ENCODE results near the gene NGB.

The NGB gene

GRCh38 chr14:77259025-77259715 lies 11.8 kb downstream of the NGB start:
- H3K4me1 ChIP-seq (ENCODE audit: control insufficient read depth, low read length), result no peaks in the 10 kb centered on the region
- H3K9me3 ChIP-seq (ENCODE audit: control insufficient read depth, insufficient read depth, low read length), result no peaks in the 10 kb centered on the region
- no peak overlapping the region for H3K27ac ChIP-seq (ENCODE audit: low read depth, low read length)
- no peaks in the 10 kb centered on the region for H3K27me3 ChIP-seq (ENCODE audit: control insufficient read depth, low read length)
- H3K4me2 ChIP-seq (ENCODE audit: low read length), result no peak overlapping the region
- H3K4me3 ChIP-seq (ENCODE audit: low read length), result no peak overlapping the region
- H3K36me3 ChIP-seq (ENCODE audit: control insufficient read depth, low read length), result no peaks in the 10 kb centered on the region
- no peaks in the 10 kb centered on the region for H3K9me2 ChIP-seq (replicated peaks; ENCODE audit: control insufficient read depth, low read length)
- no peaks in the 10 kb centered on the region for H4K20me1 ChIP-seq (ENCODE audit: control insufficient read depth, insufficient read depth, low read depth, low read length)
- H3F3A ChIP-seq (ENCODE audit: control insufficient read depth, insufficient read depth), result no peaks in the 10 kb centered on the region
- TF ChIP-seq, protein P1, sequence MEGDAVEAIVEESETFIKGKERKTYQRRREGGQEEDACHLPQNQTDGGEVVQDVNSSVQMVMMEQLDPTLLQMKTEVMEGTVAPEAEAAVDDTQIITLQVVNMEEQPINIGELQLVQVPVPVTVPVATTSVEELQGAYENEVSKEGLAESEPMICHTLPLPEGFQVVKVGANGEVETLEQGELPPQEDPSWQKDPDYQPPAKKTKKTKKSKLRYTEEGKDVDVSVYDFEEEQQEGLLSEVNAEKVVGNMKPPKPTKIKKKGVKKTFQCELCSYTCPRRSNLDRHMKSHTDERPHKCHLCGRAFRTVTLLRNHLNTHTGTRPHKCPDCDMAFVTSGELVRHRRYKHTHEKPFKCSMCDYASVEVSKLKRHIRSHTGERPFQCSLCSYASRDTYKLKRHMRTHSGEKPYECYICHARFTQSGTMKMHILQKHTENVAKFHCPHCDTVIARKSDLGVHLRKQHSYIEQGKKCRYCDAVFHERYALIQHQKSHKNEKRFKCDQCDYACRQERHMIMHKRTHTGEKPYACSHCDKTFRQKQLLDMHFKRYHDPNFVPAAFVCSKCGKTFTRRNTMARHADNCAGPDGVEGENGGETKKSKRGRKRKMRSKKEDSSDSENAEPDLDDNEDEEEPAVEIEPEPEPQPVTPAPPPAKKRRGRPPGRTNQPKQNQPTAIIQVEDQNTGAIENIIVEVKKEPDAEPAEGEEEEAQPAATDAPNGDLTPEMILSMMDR (IDR thresholded peaks at IDR 0.05; ENCODE audit: low read depth, low read length, poor library complexity, severe bottlenecking), result no peak
- no peak for TF ChIP-seq EZH2phosphoT487 (IDR thresholded peaks at IDR 0.05; ENCODE audit: borderline replicate concordance, low read length)
- H3K79me2 ChIP-seq (ENCODE audit: control insufficient read depth, low read length), result no peaks in the 10 kb centered on the region

GRCh38 chr14:77258566-77258965 lies 12.4 kb downstream of the NGB start:
- Histone ChIP-seq H3K4me3 (ENCODE audit: low read length) (no peak overlapping the region), H3K36me3 (ENCODE audit: control insufficient read depth, low read length) (no peaks in the 10 kb centered on the region), H3F3A (ENCODE audit: control insufficient read depth, insufficient read depth) (no peaks in the 10 kb centered on the region), H3K9me3 (ENCODE audit: control insufficient read depth, insufficient read depth, low read length) (no peaks in the 10 kb centered on the region), H4K20me1 (ENCODE audit: control insufficient read depth, insufficient read depth, low read depth, low read length) (no peaks in the 10 kb centered on the region), H3K27ac (ENCODE audit: low read depth, low read length) (no peak overlapping the region), H3K79me2 (ENCODE audit: control insufficient read depth, low read length) (no peaks in the 10 kb centered on the region), H3K4me1 (ENCODE audit: control insufficient read depth, low read length) (no peaks in the 10 kb centered on the region), H3K4me2 (ENCODE audit: low read length) (no peak overlapping the region), H3K27me3 (ENCODE audit: control insufficient read depth, low read length) (no peaks in the 10 kb centered on the region), H3K9me2 (replicated peaks; ENCODE audit: control insufficient read depth, low read length) (no peaks in the 10 kb centered on the region)
- TF ChIP-seq EZH2phosphoT487 (IDR thresholded peaks at IDR 0.05; ENCODE audit: borderline replicate concordance, low read length), result no peak
- TF ChIP-seq, protein P1 (IDR thresholded peaks at IDR 0.05; ENCODE audit: low read depth, low read length, poor library complexity, severe bottlenecking), result no peak

GRCh38 chr14:77257700-77258099 lies 13.3 kb downstream of the NGB start:
- H3K27me3 ChIP-seq (ENCODE audit: control insufficient read depth, low read length), result no peaks in the 10 kb centered on the region
- TF ChIP-seq, protein P1 (IDR thresholded peaks at IDR 0.05; ENCODE audit: low read depth, low read length, poor library complexity, severe bottlenecking), result no peak
- no peak for TF ChIP-seq EZH2phosphoT487 (IDR thresholded peaks at IDR 0.05; ENCODE audit: borderline replicate concordance, low read length)

More at GRCh38 chr14:77257700-77258099, 13.3 kb downstream of the NGB start:
- no peaks in the 10 kb centered on the region for H3K9me2 ChIP-seq (replicated peaks; ENCODE audit: control insufficient read depth, low read length)
- H4K20me1 ChIP-seq (ENCODE audit: control insufficient read depth, insufficient read depth, low read depth, low read length), result no peaks in the 10 kb centered on the region
- no peaks in the 10 kb centered on the region for H3K4me1 ChIP-seq (ENCODE audit: control insufficient read depth, low read length)
- H3K4me3 ChIP-seq (ENCODE audit: low read length), result no peak overlapping the region
- H3K36me3 ChIP-seq (ENCODE audit: control insufficient read depth, low read length), result no peaks in the 10 kb centered on the region
- H3K79me2 ChIP-seq (ENCODE audit: control insufficient read depth, low read length), result no peaks in the 10 kb centered on the region
- H3K9me3 ChIP-seq (ENCODE audit: control insufficient read depth, insufficient read depth, low read length), result no peaks in the 10 kb centered on the region
- no peaks in the 10 kb centered on the region for H3F3A ChIP-seq (ENCODE audit: control insufficient read depth, insufficient read depth)
- H3K4me2 ChIP-seq (ENCODE audit: low read length), result no peak overlapping the region
- no peak overlapping the region for H3K27ac ChIP-seq (ENCODE audit: low read depth, low read length)
